HepG2 (cell line): ENCODE data around the gene SS18L1. TPM values are rescaled to one million over a fixed set of nuclear protein-coding genes. Genes with fewer than 3 reads are reported as not detected.

ENCODE experiments used
- AGO1 ChIP-seq: fragments of 200-400 bp; formaldehyde crosslinking; IDR thresholded peaks from 2 replicates; pipeline ENCODE4 v1.6.1; 2017; ENCODE audit warnings: mild to moderate bottlenecking, low read depth, low read length, moderate library complexity; ENCODE audit not compliant: poor library complexity, severe bottlenecking
- FOSL2 ChIP-seq: sonication (generic); formaldehyde crosslinking; IDR thresholded peaks from 2 replicates; pipeline ENCODE4 v1.4.0; 2020; ENCODE audit warnings: missing genetic modification reagents
- FOXP1 ChIP-seq, 2 experiments: fragments of 450-650 bp in 1 of 2; IDR thresholded peaks; 2 replicates each; pipeline ENCODE4 v1.6.1; 2017 to 2018; ENCODE audit warnings: antibody characterized with exemption in 1 of 2
- HNF4G ChIP-seq, 2 experiments: sonication (generic) in 1 of 2; formaldehyde crosslinking in 1 of 2; IDR thresholded peaks; 2 replicates each; pipeline versions ENCODE4 v1.4.0 to v1.6.1; 2011 to 2020; ENCODE audit warnings: borderline replicate concordance in 2 of 2, low read depth in 2 of 2, mild to moderate bottlenecking in 2 of 2, low read length in 1 of 2, missing genetic modification reagents in 1 of 2, moderate library complexity in 1 of 2
- KIAA2018 ChIP-seq: sonication (generic); formaldehyde crosslinking; IDR thresholded peaks from 2 replicates; pipeline ENCODE4 v1.5.0; 2020; ENCODE audit warnings: mild to moderate bottlenecking, missing genetic modification reagents, borderline replicate concordance
- PAWR ChIP-seq: sonication (generic); formaldehyde crosslinking; IDR thresholded peaks from 2 replicates; pipeline ENCODE4 v1.4.0; 2020; ENCODE audit warnings: missing genetic modification reagents, mild to moderate bottlenecking, borderline replicate concordance
- PLRG1 ChIP-seq: fragments of 450-650 bp; conservative IDR thresholded peaks from 2 replicates; pipeline ENCODE4 v1.6.1; 2016
- THAP9 ChIP-seq: sonication (generic); formaldehyde crosslinking; IDR thresholded peaks from 2 replicates; pipeline ENCODE4; 2020; ENCODE audit warnings: missing genetic modification reagents, mild to moderate bottlenecking, borderline replicate concordance
- ZBTB39 ChIP-seq: sonication (generic); formaldehyde crosslinking; IDR thresholded peaks from 2 replicates; pipeline ENCODE4 v1.5.0; 2020; ENCODE audit warnings: missing genetic modification reagents
- ZNF296 ChIP-seq: sonication (generic); formaldehyde crosslinking; conservative IDR thresholded peaks from 2 replicates; pipeline ENCODE4 v1.5.0; 2020; ENCODE audit warnings: mild to moderate bottlenecking, missing genetic modification reagents
- ZNF430 ChIP-seq: sonication (generic); formaldehyde crosslinking; IDR thresholded peaks from 2 replicates; pipeline ENCODE4 v1.9.0; 2021; ENCODE audit warnings: mild to moderate bottlenecking, missing genetic modification reagents
- ZNF484 ChIP-seq: sonication (generic); formaldehyde crosslinking; IDR thresholded peaks from 2 replicates; pipeline ENCODE4 v1.5.1; 2020; ENCODE audit warnings: mild to moderate bottlenecking, low read depth, missing genetic modification reagents, borderline replicate concordance
- ZNF746 ChIP-seq: sonication (generic); formaldehyde crosslinking; IDR thresholded peaks from 2 replicates; pipeline ENCODE4 v1.8.0; 2022; ENCODE audit warnings: mild to moderate bottlenecking, missing genetic modification reagents
- ZSCAN29 ChIP-seq: sonication (generic); formaldehyde crosslinking; conservative IDR thresholded peaks from 2 replicates; pipeline ENCODE4 v1.4.0; 2020; ENCODE audit warnings: mild to moderate bottlenecking, missing genetic modification reagents
- polyA plus RNA-seq, 8 experiments: library from polyadenylated mRNA; depleted of rRNA in 3 of 8; stranded (reverse) in 7 of 8; unstranded in 1 of 8; fragments of >200 nt; fragmentation: Illumina TruSeq in 4 of 8; extraction: Trizol in 4 of 8; gene quantifications; 2 replicates each; pipeline versions ENCODE4 v1.2.1 to v1.2.3, GENCODE V29; 2011 to 2016; ENCODE audit warnings: low read depth in 4 of 8, missing spikeins in 1 of 8, mixed read lengths in 1 of 8; ENCODE audit not compliant: insufficient read depth in 1 of 8
- total RNA-seq, 5 experiments: library from RNA; depleted of rRNA; stranded (reverse); fragments of >200 nt; fragmentation: Illumina TruSeq; extraction: Trizol; gene quantifications; 2 replicates each; pipeline ENCODE4 v1.2.3, GENCODE V29; 2016; ENCODE audit warnings: low read depth in 1 of 5

The SS18L1 gene
- total and polyA plus RNA-seq, 2 of the 13 experiments (the other 11 are each of a cell fraction or from before 2014, with no cell fraction given), result 17.8 to 27.6 TPM

GRCh38 chr20:62121776-62122653 lies 21.6 kb upstream of the SS18L1 start, which contains the start of gene LSM14B (continued):
- TF ChIP-seq ZBTB39 (peak; percentile 15; the same call in 1 of the 2 replicates), AGO1 (peak; percentile 90), ZSCAN29 (CRISPR knock-in tag) (peak; percentile 68; the same call in 1 of the 2 replicates), ZNF296 (CRISPR knock-in tag) (no peak), FOSL2 (CRISPR knock-in tag) (no peak), KIAA2018 (CRISPR knock-in tag) (no peak), ZNF430 (CRISPR knock-in tag) (no peak; the same call in 1 of the 2 replicates), PLRG1 (no peak), ZNF484 (no peak), THAP9 (CRISPR knock-in tag) (no peak), ZNF746 (CRISPR knock-in tag) (peak; percentile 59; the same call in 1 of the 2 replicates), FOXP1 (IDR thresholded peaks at IDR 0.05) (no peak), FOXP1 (CRISPR knock-in tag; IDR thresholded peaks at IDR 0.05) (no peak), PAWR (no peak), HNF4G (IDR thresholded peaks at IDR 0.05; ENCODE audit: borderline replicate concordance, low read depth, low read length) (peak; percentile 12; the same call in 1 of the 2 replicates), HNF4G (CRISPR knock-in tag; IDR thresholded peaks at IDR 0.05; ENCODE audit: borderline replicate concordance, low read depth) (no peak; the same call in 1 of the 2 replicates)
